T-helper 17 cell (primary cell): ENCODE measurements around the gene MYL10. TPM values are rescaled to one million over a fixed set of nuclear protein-coding genes. Genes with fewer than 3 reads are reported as not detected.

Source experiments
- total RNA-seq, 4 donors: library from RNA in 2 of 4; stranded (reverse) in 2 of 4; gene quantifications; one replicate each; pipeline ENCODE4 v1.2.3 and lab custom pipeline; 2022 to 2026

Gene MYL10
- total RNA-seq, 2 donors from 2014 or later = not detected

Other genes with a start within 250 kb of the MYL10 start
- gene CUX1, start 188.3 kb upstream of the MYL10 start, total RNA-seq = 10 to 100 TPM; 35.6 to 52.8 TPM